MM.1S (cell line): ENCODE measurements around the gene CPPED1.

Experiments used
- EZH2 ChIP-seq: fragments of 300-600 bp; sonication (generic); optimal IDR thresholded peaks from 2 replicates; pipeline ENCODE3; 2017; ENCODE audit warnings: low read depth, mild to moderate bottlenecking, antibody characterized with exemption, low read length, mixed read lengths
- EZH2phosphoT487 ChIP-seq: fragments of 300-600 bp; sonication (generic); IDR thresholded peaks from 2 replicates; pipeline ENCODE4 v1.6.1; 2018; ENCODE audit warnings: antibody characterized with exemption, low read length

DNA sequence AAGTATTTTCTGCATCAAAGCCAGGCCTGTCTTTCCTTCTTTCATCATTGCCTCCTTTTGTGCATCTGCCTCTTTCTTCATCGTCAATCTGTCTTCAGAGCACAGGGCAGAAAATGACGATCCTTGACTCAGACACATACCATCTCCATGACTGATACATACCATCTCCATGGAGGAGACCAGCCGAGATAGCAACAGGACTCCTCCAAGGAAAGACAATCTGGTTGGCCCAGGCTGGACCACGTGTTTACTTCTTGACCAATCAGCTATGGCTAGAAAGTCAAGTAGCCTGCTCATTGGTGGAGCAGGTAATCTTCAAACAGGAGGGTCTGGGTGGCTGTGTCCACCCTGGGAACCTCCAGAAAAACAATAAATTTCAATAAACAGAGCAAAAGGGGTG is 164.6 kb downstream of the CPPED1 start:
- TF ChIP-seq EZH2 = no peak
- no peak for TF ChIP-seq EZH2phosphoT487
